ENCODE measurements around the gene RNASEH2B. TPM values are rescaled to one million over a fixed set of nuclear protein-coding genes. Genes with fewer than 3 reads are reported as not detected.

RNASEH2B gene
- total RNA-seq, 2 donors from 2014 or later, result 37.2 to 79.7 TPM

DNA sequence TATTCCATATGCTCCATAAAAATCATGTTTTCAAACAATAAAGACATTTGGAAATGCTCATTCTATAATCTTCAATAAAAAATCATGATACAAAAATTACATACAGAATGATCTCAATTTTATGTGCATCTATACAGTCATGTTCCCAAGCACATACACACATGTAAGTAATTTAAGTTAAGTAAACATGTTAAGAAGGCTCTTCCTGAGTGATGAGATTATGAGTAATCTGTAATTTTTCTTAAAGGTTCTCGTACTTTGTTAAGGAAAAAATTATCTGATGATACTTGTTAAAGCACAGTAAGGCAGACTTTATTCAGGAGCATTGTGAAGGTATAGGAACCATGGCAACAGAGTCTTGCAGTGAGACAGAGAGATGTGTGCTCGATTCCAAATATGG is 36.1 kb upstream of the RNASEH2B start:
- Histone ChIP-seq H3K9me3 (no peaks in the 10 kb centered on the region), H3K27ac (no peak overlapping the region), H3K36me3 (no peaks in the 10 kb centered on the region), H3K4me1 (ENCODE audit: control insufficient read depth in 1 of 2, low read depth in 2 of 2) (no peaks in the 10 kb centered on the region), H3K4me3 (no peak overlapping the region), H3K27me3 (replicated peaks; ENCODE audit: insufficient read depth) (no peaks in the 10 kb centered on the region)
- TF ChIP-seq, protein P1, sequence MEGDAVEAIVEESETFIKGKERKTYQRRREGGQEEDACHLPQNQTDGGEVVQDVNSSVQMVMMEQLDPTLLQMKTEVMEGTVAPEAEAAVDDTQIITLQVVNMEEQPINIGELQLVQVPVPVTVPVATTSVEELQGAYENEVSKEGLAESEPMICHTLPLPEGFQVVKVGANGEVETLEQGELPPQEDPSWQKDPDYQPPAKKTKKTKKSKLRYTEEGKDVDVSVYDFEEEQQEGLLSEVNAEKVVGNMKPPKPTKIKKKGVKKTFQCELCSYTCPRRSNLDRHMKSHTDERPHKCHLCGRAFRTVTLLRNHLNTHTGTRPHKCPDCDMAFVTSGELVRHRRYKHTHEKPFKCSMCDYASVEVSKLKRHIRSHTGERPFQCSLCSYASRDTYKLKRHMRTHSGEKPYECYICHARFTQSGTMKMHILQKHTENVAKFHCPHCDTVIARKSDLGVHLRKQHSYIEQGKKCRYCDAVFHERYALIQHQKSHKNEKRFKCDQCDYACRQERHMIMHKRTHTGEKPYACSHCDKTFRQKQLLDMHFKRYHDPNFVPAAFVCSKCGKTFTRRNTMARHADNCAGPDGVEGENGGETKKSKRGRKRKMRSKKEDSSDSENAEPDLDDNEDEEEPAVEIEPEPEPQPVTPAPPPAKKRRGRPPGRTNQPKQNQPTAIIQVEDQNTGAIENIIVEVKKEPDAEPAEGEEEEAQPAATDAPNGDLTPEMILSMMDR (IDR thresholded peaks at IDR 0.05), result no peak
- ATAC-seq (ENCODE audit: insufficient number of reproducible peaks, low FRiP score, low read depth) (no peak), DNase-seq (ENCODE audit: low spot score) (no peak)

DNA sequence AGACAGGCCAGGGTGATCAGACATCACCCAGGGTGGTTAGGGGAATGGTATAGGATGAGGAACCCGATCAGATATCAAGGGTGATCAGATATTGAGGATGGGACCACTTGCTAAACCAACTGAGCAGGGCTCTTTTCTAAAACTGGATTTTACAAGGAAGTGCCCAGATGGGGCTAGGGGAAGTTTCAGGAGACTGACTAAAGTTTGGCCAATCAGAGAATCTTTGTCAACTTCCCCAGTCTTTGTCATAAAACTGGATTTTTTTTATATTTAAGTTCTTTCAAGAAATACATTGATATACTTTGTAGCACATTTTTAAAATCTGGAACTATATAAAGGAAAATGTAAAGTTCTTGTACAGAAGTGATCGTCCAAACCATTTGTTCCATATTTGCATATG is 35.6 kb upstream of the RNASEH2B start:
- ATAC-seq (ENCODE audit: insufficient number of reproducible peaks, low FRiP score, low read depth) (no peak), DNase-seq (ENCODE audit: low spot score) (no peak)

DNA sequence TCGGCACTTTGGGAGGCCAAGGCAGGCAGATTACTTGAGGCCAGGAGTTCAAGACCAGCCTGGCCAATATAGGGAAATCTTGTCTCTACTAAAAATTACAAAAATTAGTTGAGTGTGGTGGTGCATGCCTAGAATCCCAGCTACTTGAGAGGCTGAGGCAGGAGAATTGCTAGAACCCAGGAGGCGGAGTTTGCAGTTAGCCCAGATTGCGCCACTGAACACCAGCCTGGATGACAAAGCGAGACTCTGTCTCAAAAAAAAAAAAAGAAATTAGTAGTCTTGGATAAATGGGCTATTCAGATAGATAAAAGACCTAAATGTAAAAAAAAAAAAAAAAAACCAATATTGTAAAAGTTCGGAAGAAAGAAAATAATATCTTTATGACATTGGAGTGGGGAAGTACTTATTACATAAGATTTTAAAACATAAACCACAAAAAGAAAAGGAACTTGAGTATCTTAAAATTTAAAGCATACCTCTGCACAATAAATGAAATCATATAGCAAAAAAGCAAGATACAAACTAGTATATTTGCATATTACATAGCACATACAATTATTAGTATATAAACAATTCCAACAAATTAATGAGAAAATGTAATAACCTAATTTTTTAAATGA is 26.7 kb upstream of the RNASEH2B start:
- DNase-seq (ENCODE audit: low spot score) (no peak), ATAC-seq (ENCODE audit: insufficient number of reproducible peaks, low FRiP score, low read depth) (no peak)
- TF ChIP-seq, protein P1 (IDR thresholded peaks at IDR 0.05), result no peak
- Histone ChIP-seq H3K4me3 (no peak overlapping the region), H3K9me3 (no peaks in the 10 kb centered on the region), H3K4me1 (ENCODE audit: control insufficient read depth in 1 of 2, low read depth in 2 of 2) (no peaks in the 10 kb centered on the region), H3K27ac (no peak overlapping the region), H3K27me3 (replicated peaks; ENCODE audit: insufficient read depth) (no peaks in the 10 kb centered on the region), H3K36me3 (no peaks in the 10 kb centered on the region)

More for the DNA sequence above, 35.6 kb upstream of the RNASEH2B start:
- TF ChIP-seq, protein P1 (IDR thresholded peaks at IDR 0.05), result no peak
- no peaks in the 10 kb centered on the region for H3K36me3 ChIP-seq
- no peak overlapping the region for H3K4me3 ChIP-seq
- H3K9me3 ChIP-seq, result no peaks in the 10 kb centered on the region
- H3K4me1 ChIP-seq (ENCODE audit: control insufficient read depth in 1 of 2, low read depth in 2 of 2), result no peaks in the 10 kb centered on the region
- H3K27ac ChIP-seq, result no peak overlapping the region
- no peaks in the 10 kb centered on the region for H3K27me3 ChIP-seq (replicated peaks; ENCODE audit: insufficient read depth)

DNA sequence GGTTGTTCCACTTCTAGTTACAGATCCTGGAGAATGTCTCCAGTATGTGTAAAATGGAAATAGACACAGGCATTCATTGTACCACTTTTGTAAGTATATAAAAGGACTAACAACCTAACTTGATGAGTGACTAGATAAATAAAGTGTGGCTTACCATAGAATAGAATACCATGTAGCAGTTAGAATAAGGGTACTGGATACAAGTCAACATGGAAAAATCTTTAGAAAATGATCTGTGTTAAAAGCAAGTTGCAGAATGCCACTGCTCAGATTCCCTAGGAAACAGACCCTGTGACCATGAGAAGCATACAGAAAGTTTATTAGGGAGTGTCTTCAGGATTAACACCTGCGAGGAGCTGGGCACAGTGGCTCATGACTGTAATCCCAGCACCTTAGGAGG is 25.9 kb upstream of the RNASEH2B start:
- H3K4me3 ChIP-seq, result no peak overlapping the region
- no peak overlapping the region for H3K27ac ChIP-seq
- TF ChIP-seq, protein P1 (IDR thresholded peaks at IDR 0.05), result no peak
- DNase-seq (ENCODE audit: low spot score) (no peak), ATAC-seq (ENCODE audit: insufficient number of reproducible peaks, low FRiP score, low read depth) (no peak)
- H3K27me3 ChIP-seq (replicated peaks; ENCODE audit: insufficient read depth), result no peaks in the 10 kb centered on the region
- H3K4me1 ChIP-seq (ENCODE audit: control insufficient read depth in 1 of 2, low read depth in 2 of 2), result no peaks in the 10 kb centered on the region
- H3K36me3 ChIP-seq, result no peaks in the 10 kb centered on the region
- H3K9me3 ChIP-seq, result no peaks in the 10 kb centered on the region

DNA sequence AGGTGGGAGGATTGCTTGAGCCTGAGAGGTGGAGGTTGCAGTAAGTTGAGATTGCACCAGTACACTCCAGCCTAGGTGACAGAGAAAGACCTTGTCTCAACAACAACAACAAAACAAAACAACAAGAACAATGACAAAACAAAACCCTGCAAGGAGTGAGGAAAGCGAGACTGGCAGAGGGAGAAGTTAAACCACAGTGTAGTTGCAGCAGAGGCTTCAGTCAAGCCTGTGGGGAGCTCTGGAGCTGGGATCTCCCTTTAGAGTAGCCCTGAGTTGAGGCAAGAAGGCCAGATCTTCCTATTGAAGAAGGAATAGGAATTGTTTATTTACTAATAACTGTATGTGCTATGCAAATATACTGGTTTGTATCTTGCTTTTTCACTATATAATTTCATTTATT is 25.3 kb upstream of the RNASEH2B start:
- H3K27me3 ChIP-seq (replicated peaks; ENCODE audit: insufficient read depth), result no peaks in the 10 kb centered on the region
- TF ChIP-seq, protein P1 (IDR thresholded peaks at IDR 0.05), result no peak
- no peak overlapping the region for H3K4me3 ChIP-seq
- ATAC-seq (ENCODE audit: insufficient number of reproducible peaks, low FRiP score, low read depth) (no peak), DNase-seq (ENCODE audit: low spot score) (no peak)
- H3K4me1 ChIP-seq (ENCODE audit: control insufficient read depth in 1 of 2, low read depth in 2 of 2), result no peaks in the 10 kb centered on the region
- no peaks in the 10 kb centered on the region for H3K9me3 ChIP-seq
- H3K27ac ChIP-seq, result no peak overlapping the region
- no peaks in the 10 kb centered on the region for H3K36me3 ChIP-seq

Data from thoracic aorta (tissue), 2 donors.